Rectal smooth muscle tissue (tissue), 1 donor: ENCODE measurements around the gene EDRF1.

Experiments
- H3K27ac ChIP-seq: one replicate; pipeline ENCODE4 v1.7.0; 2013; ENCODE audit warnings: low read depth, low read length, inconsistent platforms
- H3K27me3 ChIP-seq: one replicate; pipeline ENCODE4 v1.7.0; 2013; ENCODE audit warnings: low read length; ENCODE audit not compliant: control insufficient read depth, insufficient read depth
- H3K36me3 ChIP-seq: one replicate; pipeline ENCODE4 v1.7.0; 2013; ENCODE audit warnings: low read length; ENCODE audit not compliant: control insufficient read depth, insufficient read depth
- H3K4me1 ChIP-seq: one replicate; pipeline ENCODE4 v1.7.0; 2013; ENCODE audit warnings: low read length; ENCODE audit not compliant: control insufficient read depth, insufficient read depth
- H3K4me3 ChIP-seq: one replicate; pipeline ENCODE4 v1.7.0; 2013; ENCODE audit warnings: low read length
- H3K9ac ChIP-seq: one replicate; pipeline ENCODE4 v1.7.0; 2013; ENCODE audit warnings: low read length

EDRF1 gene

DNA sequence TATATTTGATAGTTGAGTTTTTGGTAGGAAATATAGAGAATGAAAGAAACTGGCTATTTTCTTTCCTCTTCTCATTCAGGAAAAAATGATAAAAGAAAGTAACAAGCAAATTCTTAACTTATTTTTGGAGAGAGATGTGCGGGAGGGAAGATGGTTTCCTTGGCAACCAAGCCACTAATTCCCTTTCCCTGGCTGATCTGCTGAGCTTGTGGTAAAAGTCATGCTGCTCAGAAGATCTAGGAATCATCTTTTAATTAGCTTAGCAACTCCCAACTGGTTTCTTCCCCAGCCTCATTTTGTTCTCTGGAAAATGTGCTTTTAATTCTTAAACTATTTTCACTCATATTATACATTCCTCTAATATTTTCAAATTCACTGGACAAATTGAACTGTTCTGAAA, 91.7 kb downstream of the EDRF1 start:
- Histone ChIP-seq H3K36me3 (peaks cover 29% of the 10 kb centered on the region), H3K4me3 (no peak overlapping the region), H3K27me3 (no peaks in the 10 kb centered on the region), H3K27ac (no peak overlapping the region), H3K4me1 (no peaks in the 10 kb centered on the region), H3K9ac (no peak overlapping the region)

GRCh38 chr10:125812128-125812750, 92.7 kb downstream of the EDRF1 start:
- Histone ChIP-seq H3K27ac (no peak overlapping the region), H3K4me3 (no peak overlapping the region), H3K4me1 (no peaks in the 10 kb centered on the region), H3K9ac (no peak overlapping the region), H3K36me3 (peaks cover 24% of the 10 kb centered on the region), H3K27me3 (no peaks in the 10 kb centered on the region)
